ENCODE results near the gene SPATA25. TPM values are rescaled to one million over a fixed set of nuclear protein-coding genes. Genes with fewer than 3 reads are reported as not detected.

Gene SPATA25
- total RNA-seq, 1 experiment from 2014 or later = 0.40 TPM

GRCh38 chr20:45896641-45897161 is 9.3 kb upstream of the SPATA25 start:
- CTCF ChIA-PET = no interaction called here
- H2AFZ ChIP-seq (ENCODE audit: low read length) = no peak overlapping the region
- no peaks in the 10 kb centered on the region for H3K9me3 ChIP-seq (ENCODE audit: low read length)
- no peak overlapping the region for H3K4me2 ChIP-seq (ENCODE audit: low read length)
- H3F3A ChIP-seq (ENCODE audit: low read length, unreplicated experiment) = no peaks in the 10 kb centered on the region
- no peaks in the 10 kb centered on the region for H3K9me2 ChIP-seq (replicated peaks; ENCODE audit: low read length)
- H3K79me2 ChIP-seq (ENCODE audit: low read length) = 0 out of 2 replicates have a peak, but pooled peaks cover 7% of the 10 kb centered on the region
- ATAC-seq = no peak
- no peak for DNase-seq
- no peak overlapping the region for H3K4me3 ChIP-seq (ENCODE audit: low read length)
- no peak overlapping the region for H3K27ac ChIP-seq (ENCODE audit: low read length)
- H3K36me3 ChIP-seq (ENCODE audit: low read depth, low read length) = peaks cover 16% of the 10 kb centered on the region; the same call in 1 of the 2 replicates
- H3K9ac ChIP-seq (ENCODE audit: low read length) = no peak overlapping the region
- peaks cover 16% of the 10 kb centered on the region for H3K4me1 ChIP-seq (ENCODE audit: insufficient read depth, low read length)
- intact Hi-C loops (cut with micrococcal nuclease) = no loop called here
- no TSS peak for BruUV-seq (replicated peaks)
- POLR2A ChIA-PET (ENCODE audit: unreplicated experiment) = no interaction called here
- TF ChIP-seq CTCF (conservative IDR thresholded peaks at IDR 0.05; ENCODE audit: low read depth, low read length) (no peak), EZH2phosphoT487 (IDR thresholded peaks at IDR 0.05; ENCODE audit: borderline replicate concordance, low read length) (no peak), EZH2 (IDR thresholded peaks at IDR 0.05; ENCODE audit: low read length, unreplicated experiment) (no peak)
- no peaks in the 10 kb centered on the region for H4K20me1 ChIP-seq (ENCODE audit: low read length)
- no peaks in the 10 kb centered on the region for H3K27me3 ChIP-seq (ENCODE audit: low read length)

- no peak overlapping the region for H3K4me2 ChIP-seq (ENCODE audit: low read length)
- no peaks in the 10 kb centered on the region for H3F3A ChIP-seq (ENCODE audit: low read length, unreplicated experiment)
- H3K9me3 ChIP-seq (ENCODE audit: low read length) = no peaks in the 10 kb centered on the region
- BruUV-seq (replicated peaks) = no TSS peak
- ChIA-PET CTCF (no interaction called here), POLR2A (ENCODE audit: unreplicated experiment) (no interaction called here)
- peaks cover 23% of the 10 kb centered on the region for H3K4me1 ChIP-seq (ENCODE audit: insufficient read depth, low read length)
- peaks cover 16% of the 10 kb centered on the region; the same call in 1 of the 2 replicates for H3K36me3 ChIP-seq (ENCODE audit: low read depth, low read length)
- H4K20me1 ChIP-seq (ENCODE audit: low read length) = no peaks in the 10 kb centered on the region
- H3K79me2 ChIP-seq (ENCODE audit: low read length) = 0 out of 2 replicates have a peak, but pooled peaks cover 10% of the 10 kb centered on the region
- intact Hi-C loops (cut with micrococcal nuclease) = loop anchor here (5.0 kb wide), 1 partner anchor 82 kb away; the partner anchor contains the start of gene UBE2C
- H3K27me3 ChIP-seq (ENCODE audit: low read length) = no peaks in the 10 kb centered on the region
- no peak overlapping the region for H3K27ac ChIP-seq (ENCODE audit: low read length)
- DNase-seq = no peak
- no peak for ATAC-seq
- no peak overlapping the region for H3K9ac ChIP-seq (ENCODE audit: low read length)
- H3K9me2 ChIP-seq (replicated peaks; ENCODE audit: low read length) = no peaks in the 10 kb centered on the region
- H3K4me3 ChIP-seq (ENCODE audit: low read length) = no peak overlapping the region
- H2AFZ ChIP-seq (ENCODE audit: low read length) = no peak overlapping the region
- TF ChIP-seq EZH2phosphoT487 (IDR thresholded peaks at IDR 0.05; ENCODE audit: borderline replicate concordance, low read length) (no peak), EZH2 (IDR thresholded peaks at IDR 0.05; ENCODE audit: low read length, unreplicated experiment) (no peak), CTCF (conservative IDR thresholded peaks at IDR 0.05; ENCODE audit: low read depth, low read length) (no peak)
Measured at GRCh38 chr20:45894797-45895196, 7.4 kb upstream of the SPATA25 start.

GRCh38 chr20:45893831-45894230 is 6.4 kb upstream of the SPATA25 start:
- DNase-seq (no peak), ATAC-seq (no peak)
- ChIA-PET CTCF (no interaction called here), POLR2A (ENCODE audit: unreplicated experiment) (no interaction called here)
- Histone ChIP-seq H2AFZ (ENCODE audit: low read length) (no peak overlapping the region), H3K4me3 (ENCODE audit: low read length) (no peak overlapping the region), H3K4me2 (ENCODE audit: low read length) (no peak overlapping the region), H3K79me2 (ENCODE audit: low read length) (0 out of 2 replicates have a peak, but pooled peaks cover 10% of the 10 kb centered on the region), H3K36me3 (ENCODE audit: low read depth, low read length) (peaks cover 16% of the 10 kb centered on the region; the same call in 1 of the 2 replicates), H3K9ac (ENCODE audit: low read length) (no peak overlapping the region), H3K4me1 (ENCODE audit: insufficient read depth, low read length) (peaks cover 23% of the 10 kb centered on the region), H3K9me3 (ENCODE audit: low read length) (no peaks in the 10 kb centered on the region), H3K27me3 (ENCODE audit: low read length) (no peaks in the 10 kb centered on the region), H3K27ac (ENCODE audit: low read length) (no peak overlapping the region), H4K20me1 (ENCODE audit: low read length) (no peaks in the 10 kb centered on the region), H3F3A (ENCODE audit: low read length, unreplicated experiment) (no peaks in the 10 kb centered on the region), H3K9me2 (replicated peaks; ENCODE audit: low read length) (no peaks in the 10 kb centered on the region)
- intact Hi-C loops (cut with micrococcal nuclease) = loop anchor here (5.0 kb wide), 1 partner anchor 82 kb away; the partner anchor contains the start of gene UBE2C
- no peak for TF ChIP-seq CTCF (conservative IDR thresholded peaks at IDR 0.05; ENCODE audit: low read depth, low read length)
- TF ChIP-seq EZH2 (IDR thresholded peaks at IDR 0.05; ENCODE audit: low read length, unreplicated experiment) = no peak
- TF ChIP-seq EZH2phosphoT487 (IDR thresholded peaks at IDR 0.05; ENCODE audit: borderline replicate concordance, low read length) = no peak
- no TSS peak for BruUV-seq (replicated peaks)
